Trophoblast cell (in vitro differentiated cells and primary cell): Measurements from ENCODE around the gene TMEM35B.

Source experiments
- DNase-seq, 2 donors: peaks; one replicate each; pipeline ENCODE4 v3.0.0-alpha.2; 2016
- H2AFZ ChIP-seq: 2 replicates; pipeline ENCODE4 v1.6.1; 2013; ENCODE audit warnings: low read length, moderate library complexity, mild to moderate bottlenecking; ENCODE audit not compliant: insufficient read depth, poor library complexity
- H2AK5ac ChIP-seq: 2 replicates; pipeline ENCODE4 v1.6.1; 2013; ENCODE audit warnings: mild to moderate bottlenecking, low read length
- H2BK120ac ChIP-seq: 2 replicates; pipeline ENCODE4 v1.6.1; 2013; ENCODE audit warnings: low read length, mild to moderate bottlenecking, moderate library complexity; ENCODE audit not compliant: insufficient read depth, poor library complexity
- H2BK12ac ChIP-seq: 2 replicates; pipeline ENCODE4 v1.6.1; 2013; ENCODE audit warnings: mild to moderate bottlenecking, low read length, moderate library complexity
- H2BK5ac ChIP-seq: 2 replicates; pipeline ENCODE4 v1.6.1; 2013; ENCODE audit warnings: low read length, low read depth, moderate library complexity, mild to moderate bottlenecking; ENCODE audit not compliant: poor library complexity
- H3K14ac ChIP-seq: 2 replicates; pipeline ENCODE4 v1.6.1; 2013; ENCODE audit warnings: mild to moderate bottlenecking, low read length
- H3K18ac ChIP-seq: 2 replicates; pipeline ENCODE4 v1.6.1; 2013; ENCODE audit warnings: mild to moderate bottlenecking, low read length
- H3K23ac ChIP-seq: 2 replicates; pipeline ENCODE4 v1.6.1; 2013; ENCODE audit warnings: low read length
- H3K27ac ChIP-seq: 2 replicates; pipeline ENCODE4 v1.5.1; 2013; ENCODE audit warnings: low read depth, mild to moderate bottlenecking, inconsistent platforms, low read length, moderate library complexity
- H3K27me3 ChIP-seq: 2 replicates; pipeline ENCODE4 v1.6.1; 2013; ENCODE audit warnings: inconsistent platforms, mild to moderate bottlenecking, low read length, moderate library complexity; ENCODE audit not compliant: insufficient read depth
- H3K36me3 ChIP-seq, 2 experiments: 1 replicate in 1 of 2; 2 replicates in 1 of 2; pipeline ENCODE4 v1.6.1; 2013; ENCODE audit warnings: low read length in 2 of 2, mild to moderate bottlenecking in 2 of 2, moderate library complexity in 1 of 2; ENCODE audit not compliant: insufficient read depth in 2 of 2, control insufficient read depth in 1 of 2
- H3K4ac ChIP-seq: 2 replicates; pipeline ENCODE4 v1.6.1; 2013; ENCODE audit warnings: low read depth, mild to moderate bottlenecking, low read length, moderate library complexity
- H3K4me1 ChIP-seq, 2 experiments: 1 replicate in 1 of 2; 2 replicates in 1 of 2; pipeline ENCODE4 v1.6.1; 2013; ENCODE audit warnings: low read length in 2 of 2, mild to moderate bottlenecking in 2 of 2, moderate library complexity in 1 of 2; ENCODE audit not compliant: insufficient read depth in 2 of 2, control insufficient read depth in 1 of 2
- H3K4me2 ChIP-seq: 2 replicates; pipeline ENCODE4 v1.6.1; 2013; ENCODE audit warnings: inconsistent platforms, mild to moderate bottlenecking, low read length, moderate library complexity
- H3K4me3 ChIP-seq: 2 replicates; pipeline ENCODE4 v1.5.1; 2013; ENCODE audit warnings: mild to moderate bottlenecking, low read depth, low read length, inconsistent platforms
- H3K79me1 ChIP-seq: one replicate; pipeline ENCODE4 v1.6.1; 2013; ENCODE audit warnings: low read length
- H3K79me2 ChIP-seq: 2 replicates; pipeline ENCODE4 v1.6.1; 2013; ENCODE audit warnings: low read length, mild to moderate bottlenecking; ENCODE audit not compliant: control insufficient read depth, insufficient read depth, poor library complexity
- H3K9ac ChIP-seq: 2 replicates; pipeline ENCODE4 v1.6.1; 2013; ENCODE audit warnings: mild to moderate bottlenecking, low read length
- H3K9me3 ChIP-seq: 2 replicates; pipeline ENCODE4 v1.6.1; 2013; ENCODE audit warnings: low read depth, mild to moderate bottlenecking, control low read depth, inconsistent platforms, low read length; ENCODE audit not compliant: insufficient read depth
- H4K12ac ChIP-seq: 2 replicates; pipeline ENCODE4 v1.6.1; 2013; ENCODE audit warnings: low read depth, mild to moderate bottlenecking, low read length, moderate library complexity
- H4K8ac ChIP-seq: 2 replicates; pipeline ENCODE4 v1.6.1; 2013; ENCODE audit warnings: low read depth, mild to moderate bottlenecking, low read length, moderate library complexity
- H4K91ac ChIP-seq: one replicate; pipeline ENCODE4 v1.6.1; 2013; ENCODE audit warnings: low read depth, mild to moderate bottlenecking, low read length, moderate library complexity
- WGBS: extraction: QIAGEN DNeasy Blood & Tissue Kit; methylation state at CpG from one replicate; pipeline ENCODE4 v1.1.7; 2013; ENCODE audit warnings: missing lambda C conversion rate; ENCODE audit not compliant: insufficient read length, insufficient coverage; ENCODE audit errors: extremely low coverage; 5-methylcytosine and 5-hydroxymethylcytosine counted together

The TMEM35B gene

DNA sequence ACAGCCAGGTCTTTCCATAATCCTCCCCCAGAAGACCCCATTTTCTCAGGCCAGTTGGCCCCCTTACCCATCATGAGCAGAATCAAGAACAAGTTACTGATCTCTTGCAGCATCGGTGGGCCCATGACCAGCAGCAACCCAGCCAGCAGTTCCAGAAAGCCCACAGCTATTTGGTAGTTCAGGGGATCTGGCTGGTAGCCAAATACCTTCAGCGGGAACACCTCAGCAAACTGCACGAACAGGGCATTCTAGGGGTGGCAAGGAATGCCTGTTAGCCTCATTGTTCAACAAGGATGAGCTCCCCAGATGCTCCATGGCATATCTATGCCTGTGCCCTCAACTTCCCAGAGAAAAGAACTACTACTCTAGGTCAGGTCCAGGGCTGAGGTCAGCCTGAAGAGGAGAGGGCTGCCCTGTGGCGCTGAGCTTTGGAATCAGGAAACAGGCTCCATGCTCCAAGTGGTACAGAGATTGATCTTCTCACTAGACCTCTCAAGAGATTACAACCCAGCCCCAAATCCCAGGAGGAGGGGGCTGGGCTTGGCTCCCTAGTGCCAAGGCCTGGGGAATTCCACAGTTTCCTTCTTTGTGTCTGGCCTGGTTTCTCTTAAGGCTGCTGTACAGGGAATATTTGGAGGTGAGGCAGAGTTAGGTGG, 1.3 kb downstream of the TMEM35B start:
- Histone ChIP-seq H3K4ac (no peak overlapping the region), H3K79me1 (peaks cover 7% of the 10 kb centered on the region), H4K12ac (no peak overlapping the region), H3K36me3 (no peaks in the 10 kb centered on the region), H3K9ac (no peak overlapping the region), H4K8ac (no peak overlapping the region), H3K4me3 (no peak overlapping the region), H4K91ac (no peak overlapping the region), H3K27me3 (no peaks in the 10 kb centered on the region), H3K27ac (no peak overlapping the region), H2BK120ac (no peak overlapping the region), H3K18ac (no peak overlapping the region), H3K23ac (no peak overlapping the region), H3K9me3 (no peaks in the 10 kb centered on the region), H3K4me2 (peak overlapping the region; percentile 69), H2AFZ (no peak overlapping the region), H2BK12ac (no peak overlapping the region), H3K14ac (no peak overlapping the region), H2BK5ac (no peak overlapping the region), H2AK5ac (no peak overlapping the region), H3K4me1 (peaks cover 5 to 11% of the 10 kb centered on the region in 2 experiments), H3K79me2 (peaks cover 6% of the 10 kb centered on the region)
- DNase-seq: no peak
- WGBS: no CpG with 5 or more reads among the region's 4 CpGs

DNA sequence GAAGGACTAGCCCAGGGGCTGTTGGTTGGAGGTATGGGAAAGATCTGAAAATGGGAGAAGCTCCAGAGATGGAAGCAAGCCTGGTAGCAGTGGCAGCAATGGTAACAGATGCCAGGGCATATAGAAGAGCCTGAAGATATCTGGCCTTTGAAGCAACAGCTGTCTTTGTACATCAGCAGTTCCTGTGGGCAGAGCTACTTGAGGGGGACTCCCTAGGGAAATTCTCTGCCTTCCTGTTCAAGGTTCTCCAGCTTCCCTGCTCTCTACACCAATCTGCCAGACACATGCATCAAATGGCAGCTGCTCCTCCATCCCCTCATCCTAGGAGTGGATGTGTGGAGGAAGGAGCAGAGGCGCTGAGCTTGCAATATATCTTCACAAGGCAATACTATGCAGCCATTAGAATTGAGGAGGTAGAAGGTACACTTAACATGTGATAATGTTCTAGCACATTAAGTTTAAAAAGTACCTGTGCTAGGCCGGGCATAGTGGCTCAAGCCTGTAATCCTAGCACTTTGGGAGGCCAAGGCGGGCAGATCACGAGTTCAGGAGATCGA, 2.2 kb downstream of the TMEM35B start:
- H2BK5ac ChIP-seq: no peak overlapping the region
- H2BK12ac ChIP-seq: no peak overlapping the region
- no peak for DNase-seq
- no peak overlapping the region for H4K8ac ChIP-seq
- WGBS: no CpG with 5 or more reads among the region's 5 CpGs
- H3K79me1 ChIP-seq: peaks cover 7% of the 10 kb centered on the region
- H2AK5ac ChIP-seq: no peak overlapping the region
- H3K79me2 ChIP-seq: peaks cover 6% of the 10 kb centered on the region
- no peaks in the 10 kb centered on the region for H3K27me3 ChIP-seq
- no peaks in the 10 kb centered on the region for H3K9me3 ChIP-seq
- H3K36me3 ChIP-seq: no peaks in the 10 kb centered on the region
- peaks cover 8 to 11% of the 10 kb centered on the region in 2 experiments for H3K4me1 ChIP-seq
- H3K4ac ChIP-seq: no peak overlapping the region
- H3K14ac ChIP-seq: no peak overlapping the region
- H2BK120ac ChIP-seq: no peak overlapping the region
- H3K9ac ChIP-seq: no peak overlapping the region
- no peak overlapping the region for H2AFZ ChIP-seq
- H3K4me3 ChIP-seq: no peak overlapping the region
- no peak overlapping the region for H3K18ac ChIP-seq
- H4K91ac ChIP-seq: no peak overlapping the region
- no peak overlapping the region for H3K27ac ChIP-seq
- H3K4me2 ChIP-seq: no peak overlapping the region
- H4K12ac ChIP-seq: no peak overlapping the region
- H3K23ac ChIP-seq: no peak overlapping the region

DNA sequence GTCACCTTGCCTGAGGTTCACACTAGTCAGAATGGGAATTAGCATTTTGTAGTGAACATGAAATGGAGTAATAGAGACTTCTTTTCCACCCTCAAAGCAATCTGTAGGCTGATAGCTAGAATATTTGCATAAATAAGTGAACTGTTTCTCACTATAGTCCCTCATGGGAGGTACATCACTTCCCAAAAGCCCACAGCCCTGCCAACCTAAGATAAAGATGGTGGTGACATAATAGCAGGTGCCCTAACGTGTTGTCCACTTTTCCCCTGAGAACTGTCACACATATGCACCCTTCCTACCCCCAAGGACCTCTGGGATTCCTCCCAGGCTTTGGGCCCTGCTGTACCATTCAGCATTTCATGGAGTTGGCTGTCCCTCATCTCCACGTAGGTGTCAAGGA, 4.4 kb downstream of the TMEM35B start:
- WGBS: no CpG with 5 or more reads among the region's 2 CpGs

DNA sequence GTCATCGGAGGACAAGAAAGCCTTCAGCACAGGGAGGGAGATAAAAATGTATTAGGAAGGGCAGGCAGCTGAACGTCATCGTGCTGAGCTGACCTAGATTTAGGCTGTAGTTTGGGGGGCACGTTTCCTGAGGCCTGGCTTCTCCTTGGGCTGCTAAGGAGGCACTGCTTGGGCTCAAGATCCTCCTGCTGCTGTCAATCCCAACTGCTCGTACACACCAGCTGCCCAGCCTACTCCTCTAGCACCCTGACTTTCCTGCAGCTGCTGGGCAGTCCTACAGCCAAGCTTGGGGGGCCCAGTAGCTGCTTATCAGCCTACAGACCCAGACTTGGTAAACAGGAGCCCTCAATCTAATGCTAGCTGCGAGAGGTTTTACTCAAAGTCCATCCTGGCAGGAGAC, 6.2 kb downstream of the TMEM35B start:
- Histone ChIP-seq H3K23ac (no peak overlapping the region), H3K36me3 (no peaks in the 10 kb centered on the region), H2BK120ac (no peak overlapping the region), H3K9ac (no peak overlapping the region), H3K27ac (no peak overlapping the region), H4K8ac (no peak overlapping the region), H3K79me1 (no peaks in the 10 kb centered on the region), H4K91ac (no peak overlapping the region), H2AFZ (no peak overlapping the region), H3K4me1 (peaks cover 1 to 5% of the 10 kb centered on the region in 2 experiments), H2BK5ac (no peak overlapping the region), H3K79me2 (no peaks in the 10 kb centered on the region), H3K4me2 (no peak overlapping the region), H4K12ac (no peak overlapping the region), H3K4ac (no peak overlapping the region), H3K18ac (no peak overlapping the region), H3K9me3 (no peaks in the 10 kb centered on the region), H3K27me3 (no peaks in the 10 kb centered on the region), H2BK12ac (no peak overlapping the region), H3K4me3 (no peak overlapping the region), H2AK5ac (no peak overlapping the region), H3K14ac (no peak overlapping the region)
- no peak for DNase-seq
- WGBS: no CpG with 5 or more reads among the region's 6 CpGs

More for the DNA sequence above, 4.4 kb downstream of the TMEM35B start:
- no peak overlapping the region for H3K9ac ChIP-seq
- H2BK120ac ChIP-seq: no peak overlapping the region
- no peak overlapping the region for H4K8ac ChIP-seq
- no peak overlapping the region for H2BK12ac ChIP-seq
- H3K14ac ChIP-seq: no peak overlapping the region
- H2AFZ ChIP-seq: no peak overlapping the region
- no peak overlapping the region for H3K4ac ChIP-seq
- peaks cover 7% of the 10 kb centered on the region for H3K79me1 ChIP-seq
- H3K4me1 ChIP-seq: peaks cover 8 to 11% of the 10 kb centered on the region in 2 experiments
- no peak overlapping the region for H3K4me2 ChIP-seq
- H3K4me3 ChIP-seq: no peak overlapping the region
- DNase-seq: no peak
- H2BK5ac ChIP-seq: no peak overlapping the region
- no peak overlapping the region for H4K91ac ChIP-seq
- no peaks in the 10 kb centered on the region for H3K27me3 ChIP-seq
- H4K12ac ChIP-seq: no peak overlapping the region
- H3K79me2 ChIP-seq: peaks cover 6% of the 10 kb centered on the region
- no peak overlapping the region for H3K18ac ChIP-seq
- no peaks in the 10 kb centered on the region for H3K9me3 ChIP-seq
- H3K27ac ChIP-seq: no peak overlapping the region
- H2AK5ac ChIP-seq: no peak overlapping the region
- H3K23ac ChIP-seq: no peak overlapping the region
- no peaks in the 10 kb centered on the region for H3K36me3 ChIP-seq
